Pancreas (tissue), 10 donors: ENCODE results near the gene ROM1. TPM values are rescaled to one million over a fixed set of nuclear protein-coding genes. Genes with fewer than 3 reads are reported as not detected.
"Not testable (repeated sequence)": the region's sequence is repeated elsewhere in the genome, so short reads cannot be mapped to it uniquely, and the experiment has no call there.

Experiments used
- ATAC-seq, 4 donors: fragments of 200-7000 bp; cut with Tn5 transposase; one replicate each; pipeline versions ENCODE4 v1.8.0 to v1.9.1; 2020; ENCODE audit warnings: mild to moderate bottlenecking in 4 of 4, moderate library complexity in 4 of 4
- DNase-seq, 6 donors: peaks; one replicate each; pipeline ENCODE4 v3.0.0-alpha.2; 2020
- FAIRE-seq: peaks from 2 replicates; lab custom pipeline; 2012; peaks lifted over from hg19 to GRCh38; lab: Jason Lieb, UNC
- H3K27ac ChIP-seq, 4 donors: fragments of 200-600 bp; sonication (generic); 1 replicate in 3 of 4; 2 replicates in 1 of 4; pipeline versions ENCODE4 v1.5.0 to v1.8.0; 2020
- H3K27me3 ChIP-seq, 4 donors: fragments of 200-600 bp; one replicate each; pipeline ENCODE4 v1.8.0; 2021
- H3K36me3 ChIP-seq, 3 donors: fragments of 200-600 bp; sonication (generic) in 1 of 3; one replicate each; pipeline versions ENCODE4 v1.5.0 to v1.8.0; 2020 to 2021
- H3K4me1 ChIP-seq, 3 donors: fragments of 200-600 bp; one replicate each; pipeline ENCODE4 v1.8.0; 2021
- H3K4me3 ChIP-seq, 4 donors: fragments of 200-600 bp; sonication (generic) in 2 of 4; one replicate each; pipeline versions ENCODE4 v1.5.0 to v1.8.0; 2020 to 2021
- H3K9me3 ChIP-seq, 4 donors: fragments of 200-600 bp; one replicate each; pipeline ENCODE4 v1.8.0; 2021
- WGBS, 2 donors: extraction: QIAGEN DNeasy Blood & Tissue Kit; methylation state at CpG; one replicate each; pipeline ENCODE4 v1.1.7; 2013; 5-methylcytosine and 5-hydroxymethylcytosine counted together
- intact Hi-C, 3 donors: fragments of 100-400 bp; cut with DNase I; formaldehyde crosslinking; loops; one replicate each; pipeline versions ENCODE4 v1.11.1 to v1.14.2; 2022
- polyA plus RNA-seq, 2 donors: library from polyadenylated mRNA; stranded (reverse); fragments of 200-250 nt; gene quantifications; one replicate each; pipeline ENCODE4 v1.2.3, GENCODE V29; 2013
- total RNA-seq, 6 donors: library from RNA; stranded (reverse); fragmentation: NEBNext Ultra II Directional in 4 of 6; extraction: Animal tissue kit (Norgen Biotek cat#: 25700) in 4 of 6; gene quantifications; one replicate each; pipeline versions ENCODE4 v1.2.1 to v1.2.4, GENCODE V29; 2021 to 2023
- TF ChIP-seq, protein P1 (sequence below), 4 donors: fragments of 200-600 bp; sonication (generic) in 3 of 4; IDR thresholded peaks; one replicate each; pipeline versions ENCODE4 v1.5.0 to v1.8.0; 2021; ENCODE audit warnings: antibody characterized with exemption in 4 of 4
- donor health status: healthy with polysubstance abuse.
- donor health status: DM: no; HTN: no; CAD: no; lungs with moderate emphysema.
- donor health status: DM: no; HTN: no; CAD: no.
- donor health status: control.
- donor health status: control.
- donor health status: Bipolar disorder and iron deficiency.
- donor health status: DM: yes; HTN: yes; CAD: no.
- donor health status: DM: no; HTN: no; CAD: no.
- donor health status: DM: no; HTN: no; CAD: no.
- donor health status: DM: yes; HTN: yes; CAD: no.

Gene ROM1
- total and polyA plus RNA-seq, 8 donors, result 0.65 to 5.6 (median 1.8) TPM

DNA sequence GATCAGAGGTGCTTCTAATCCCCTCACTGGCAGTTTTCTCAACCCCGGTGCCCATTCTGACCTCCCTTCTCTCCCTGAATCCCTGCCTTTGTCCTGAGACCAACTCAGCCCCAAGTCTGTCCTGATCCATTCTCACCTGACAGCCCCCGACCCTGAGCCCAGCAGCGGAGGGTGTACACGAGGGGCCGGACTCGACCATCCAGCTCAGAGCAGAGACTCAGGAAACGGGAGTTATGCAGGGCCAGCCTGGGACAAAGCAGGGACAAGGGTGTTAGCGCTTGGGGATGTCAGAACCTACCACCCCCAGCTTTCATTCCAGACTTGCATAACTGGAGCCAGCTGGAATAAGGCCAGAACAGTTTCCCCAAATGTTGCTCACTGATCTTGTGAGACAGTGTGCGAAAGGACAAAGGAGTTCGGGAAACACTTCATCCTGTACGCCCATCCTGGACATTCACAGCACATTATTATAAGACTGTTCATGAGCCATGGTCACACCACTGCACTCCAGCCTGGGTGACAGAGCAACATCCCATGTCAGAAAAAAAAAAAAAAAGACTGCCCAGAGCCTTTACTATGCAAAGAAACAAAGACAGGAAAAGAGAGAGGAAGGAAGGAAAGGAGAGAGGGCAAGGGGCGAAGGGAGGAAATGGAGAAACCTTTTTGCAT, 35.9 kb upstream of the ROM1 start:
- intact Hi-C loops, result no loop called here
- H3K36me3 ChIP-seq, result peaks cover 0 to 27% (median 9%) of the 10 kb centered on the region in 3 donors
- no peaks in the 10 kb centered on the region for H3K27me3 ChIP-seq
- FAIRE-seq, result no peak
- H3K4me3 ChIP-seq, result no peak overlapping the region
- ATAC-seq, result no peak
- TF ChIP-seq, protein P1, sequence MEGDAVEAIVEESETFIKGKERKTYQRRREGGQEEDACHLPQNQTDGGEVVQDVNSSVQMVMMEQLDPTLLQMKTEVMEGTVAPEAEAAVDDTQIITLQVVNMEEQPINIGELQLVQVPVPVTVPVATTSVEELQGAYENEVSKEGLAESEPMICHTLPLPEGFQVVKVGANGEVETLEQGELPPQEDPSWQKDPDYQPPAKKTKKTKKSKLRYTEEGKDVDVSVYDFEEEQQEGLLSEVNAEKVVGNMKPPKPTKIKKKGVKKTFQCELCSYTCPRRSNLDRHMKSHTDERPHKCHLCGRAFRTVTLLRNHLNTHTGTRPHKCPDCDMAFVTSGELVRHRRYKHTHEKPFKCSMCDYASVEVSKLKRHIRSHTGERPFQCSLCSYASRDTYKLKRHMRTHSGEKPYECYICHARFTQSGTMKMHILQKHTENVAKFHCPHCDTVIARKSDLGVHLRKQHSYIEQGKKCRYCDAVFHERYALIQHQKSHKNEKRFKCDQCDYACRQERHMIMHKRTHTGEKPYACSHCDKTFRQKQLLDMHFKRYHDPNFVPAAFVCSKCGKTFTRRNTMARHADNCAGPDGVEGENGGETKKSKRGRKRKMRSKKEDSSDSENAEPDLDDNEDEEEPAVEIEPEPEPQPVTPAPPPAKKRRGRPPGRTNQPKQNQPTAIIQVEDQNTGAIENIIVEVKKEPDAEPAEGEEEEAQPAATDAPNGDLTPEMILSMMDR (IDR thresholded peaks at IDR 0.05), result no peak
- DNase-seq, result no peak
- H3K9me3 ChIP-seq, result no peaks in the 10 kb centered on the region
- no peak overlapping the region for H3K27ac ChIP-seq
- peaks cover 5 to 10% (median 6%) of the 10 kb centered on the region in 3 donors for H3K4me1 ChIP-seq
- 81% methylated on average over 12 of the region's 12 CpGs for WGBS, 2 donors

DNA sequence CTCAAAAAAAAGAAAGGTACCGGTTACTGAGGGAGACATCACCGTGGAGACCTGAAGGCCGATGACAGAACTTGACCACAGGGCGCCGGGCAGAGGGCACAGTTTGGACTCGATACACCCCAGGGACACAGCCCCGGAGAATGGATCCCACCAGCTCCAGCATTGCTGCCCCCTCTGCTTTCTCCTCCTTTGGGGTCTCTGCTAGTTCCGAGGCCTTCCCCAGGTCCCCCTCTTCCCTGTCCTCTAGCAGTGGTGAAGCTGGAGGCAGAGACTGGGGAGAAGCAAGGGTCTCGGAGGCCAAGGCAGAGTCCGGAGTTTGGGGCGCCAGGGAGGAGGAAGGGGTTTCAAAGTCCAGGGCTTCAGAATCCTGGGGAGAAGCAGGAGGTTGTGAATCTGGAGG, 34.5 kb upstream of the ROM1 start:
- 96 to 97% methylated on average over 11 of the region's 11 CpGs for WGBS, 2 donors
- no peak for ATAC-seq

DNA sequence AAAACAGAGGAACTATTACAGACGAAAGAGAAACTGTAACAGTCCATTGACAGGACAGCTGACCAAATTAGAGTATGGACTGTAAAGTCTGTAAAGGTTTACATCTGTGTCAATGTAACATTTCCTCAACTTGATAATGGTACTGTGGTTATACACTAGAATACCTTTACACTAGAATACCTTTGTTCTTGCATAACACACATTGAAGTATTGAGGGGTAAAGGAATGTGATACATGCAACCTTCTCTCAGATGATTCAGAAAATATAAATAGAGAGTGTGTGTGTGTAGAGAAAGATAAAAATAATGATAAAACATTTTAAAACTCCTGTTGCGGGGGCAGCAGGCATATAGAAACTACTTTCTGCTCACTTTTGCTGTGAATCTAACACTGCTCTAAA, 33.8 kb upstream of the ROM1 start:
- 89 to 93% methylated on average over 2 of the region's 2 CpGs for WGBS, 2 donors
- Histone ChIP-seq H3K4me1 (peaks cover 0 to 5% (median 0%) of the 10 kb centered on the region in 3 donors), H3K36me3 (peaks cover 0 to 27% (median 9%) of the 10 kb centered on the region in 3 donors), H3K9me3 (no peaks in the 10 kb centered on the region), H3K27ac (no peak overlapping the region), H3K27me3 (no peaks in the 10 kb centered on the region), H3K4me3 (no peak overlapping the region)
- intact Hi-C loops, result no loop called here
- FAIRE-seq, result no peak
- no peak for DNase-seq
- ATAC-seq, result no peak
- TF ChIP-seq, protein P1 (IDR thresholded peaks at IDR 0.05), result no peak

More for the DNA sequence above, 34.5 kb upstream of the ROM1 start:
- Histone ChIP-seq H3K36me3 (peaks cover 0 to 27% (median 9%) of the 10 kb centered on the region in 3 donors), H3K4me3 (no peak overlapping the region), H3K27ac (no peak overlapping the region), H3K4me1 (peaks cover 0 to 5% (median 0%) of the 10 kb centered on the region in 3 donors), H3K27me3 (no peaks in the 10 kb centered on the region), H3K9me3 (no peaks in the 10 kb centered on the region)
- no peak for FAIRE-seq
- intact Hi-C loops, result no loop called here
- no peak for DNase-seq
- TF ChIP-seq, protein P1 (IDR thresholded peaks at IDR 0.05), result no peak

DNA sequence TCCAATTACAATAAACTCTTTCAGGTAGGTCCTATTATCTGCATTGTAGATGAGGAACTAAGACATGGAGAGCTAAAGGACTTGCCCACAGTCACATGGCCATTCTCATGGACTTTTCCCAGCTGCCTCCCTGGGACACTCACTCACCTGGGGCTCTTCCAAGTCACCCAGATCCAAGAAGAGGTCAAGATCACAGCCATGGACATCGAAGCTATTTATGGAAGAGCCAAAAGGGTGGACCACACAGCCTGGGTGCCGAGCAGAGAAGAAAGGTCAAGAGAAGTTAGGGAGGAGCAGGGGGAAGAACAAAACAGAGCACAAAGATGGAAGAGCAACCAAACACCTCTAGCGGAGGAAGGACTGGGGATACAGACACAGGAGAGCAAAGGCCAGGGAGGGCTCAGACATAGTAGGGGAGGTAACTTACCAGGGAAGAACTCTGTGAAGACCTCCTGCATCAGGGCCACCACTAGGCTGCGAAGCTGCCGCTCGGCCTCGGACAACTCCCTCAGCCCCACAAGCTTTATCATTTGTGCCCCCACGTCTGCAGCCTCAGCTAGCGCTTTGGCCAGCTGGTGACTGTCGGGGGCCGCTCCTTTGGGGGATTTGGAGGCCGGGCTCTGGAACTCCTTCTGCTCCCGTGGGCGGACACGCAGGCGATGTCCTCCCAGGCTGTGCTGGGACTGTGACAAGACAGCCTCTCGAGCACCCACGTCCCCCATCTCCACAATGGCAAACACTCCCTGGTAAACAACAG, 31.9 kb upstream of the ROM1 start:
- DNase-seq, result no peak
- H3K4me1 ChIP-seq, result no peaks in the 10 kb centered on the region
- no peak for FAIRE-seq
- intact Hi-C loops, result no loop called here
- no peaks in the 10 kb centered on the region for H3K27me3 ChIP-seq
- H3K36me3 ChIP-seq, result peaks cover 0 to 27% (median 14%) of the 10 kb centered on the region in 3 donors
- TF ChIP-seq, protein P1 (IDR thresholded peaks at IDR 0.05), result no peak
- no peak overlapping the region for H3K27ac ChIP-seq
- no peaks in the 10 kb centered on the region for H3K9me3 ChIP-seq
- no peak for ATAC-seq
- 88 to 91% methylated on average over 18 of the region's 18 CpGs for WGBS, 2 donors
- no peak overlapping the region for H3K4me3 ChIP-seq

DNA sequence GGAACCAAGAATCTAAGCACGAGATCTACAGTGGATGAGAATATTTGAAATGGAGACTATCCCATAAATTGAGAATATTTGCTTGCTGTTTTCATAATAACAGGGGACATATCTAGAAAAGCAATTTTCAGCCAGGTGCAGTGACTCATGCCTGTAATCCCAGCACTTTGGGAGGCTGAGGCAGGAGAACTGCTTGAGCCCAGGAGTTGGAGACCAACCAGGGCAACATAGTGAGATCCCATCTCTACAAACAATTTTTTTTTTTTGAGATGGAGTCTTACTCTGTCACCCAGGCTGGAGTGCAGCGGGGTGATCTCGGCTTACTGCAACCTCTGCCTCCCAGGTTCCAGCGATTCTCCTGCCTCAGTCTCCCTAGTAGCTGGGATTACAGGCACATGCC, 31.3 kb upstream of the ROM1 start:
- FAIRE-seq, H3K27ac ChIP-seq, H3K4me1 ChIP-seq, H3K4me3 ChIP-seq, ATAC-seq, H3K27me3 ChIP-seq, H3K9me3 ChIP-seq, DNase-seq, intact Hi-C loops: not testable (repeated sequence)
- H3K36me3 ChIP-seq, result peaks cover 0 to 27% (median 16%) of the 10 kb centered on the region in 3 donors
- 96 to 97% methylated on average over 4 of the region's 4 CpGs for WGBS, 2 donors

DNA sequence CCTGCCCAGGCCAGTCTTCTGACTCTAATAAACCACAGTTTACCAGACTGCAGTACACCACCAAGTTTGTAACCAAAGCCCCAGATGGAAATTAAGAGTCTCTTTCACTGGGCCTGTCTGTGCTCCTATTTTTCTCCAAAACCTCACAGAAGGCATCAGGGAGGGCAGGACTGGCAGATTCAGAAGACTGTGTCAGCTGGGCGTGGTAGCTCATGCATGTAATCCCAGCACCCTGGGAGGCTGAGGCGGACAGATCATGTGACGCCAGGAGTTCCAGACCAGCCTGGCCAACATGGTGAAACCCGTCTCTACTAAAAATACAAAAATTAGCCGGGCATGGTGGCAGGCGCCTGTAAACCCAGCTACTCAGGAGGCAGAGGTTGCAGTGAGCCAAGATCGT, 27.7 kb upstream of the ROM1 start:
- intact Hi-C loops, H3K27ac ChIP-seq, H3K27me3 ChIP-seq, ATAC-seq, H3K9me3 ChIP-seq, FAIRE-seq, H3K4me3 ChIP-seq: not testable (repeated sequence)
- 92 to 98% methylated on average over 7 of the region's 7 CpGs for WGBS, 2 donors
- DNase-seq, result peak in 1 of 6 donors; percentile 5
- Histone ChIP-seq H3K4me1 (peaks cover 6 to 10% (median 10%) of the 10 kb centered on the region in 3 donors), H3K36me3 (peaks cover 0 to 30% (median 8%) of the 10 kb centered on the region in 3 donors)
